Activated B cell treated with CpG ODN at 0.5 μM for 24 hours (primary cell): ENCODE measurements around the gene TSPAN9. TPM values are rescaled to one million over a fixed set of nuclear protein-coding genes. Genes with fewer than 3 reads are reported as not detected.

Experiments
- ATAC-seq: fragments of 200-7000 bp; cut with Tn5 transposase; one replicate; pipeline ENCODE4 v1.10.0; 2021; ENCODE audit warnings: low read depth, mild to moderate bottlenecking, moderate library complexity
- CTCF ChIA-PET: fragments of 350-600 bp; sonication (Branson Sonifier 250); formaldehyde crosslinking; loops from one replicate; lab custom pipeline; 2021; ENCODE audit warnings: antibody characterized with exemption; lab: Charles Lee
- POLR2A ChIA-PET: fragments of 350-600 bp; sonication (Branson Sonifier 250); formaldehyde crosslinking; loops from one replicate; lab custom pipeline; 2021; ENCODE audit warnings: antibody characterized with exemption; lab: Charles Lee
- DNase-seq: peaks from one replicate; pipeline ENCODE4 v3.0.0; 2022
- H3K27ac Mint-ChIP-seq: one replicate; pipeline ENCODE4 v1.8.0; 2020; ENCODE audit warnings: mixed read lengths
- H3K27me3 Mint-ChIP-seq: one replicate; pipeline ENCODE4 v1.8.0; 2021; ENCODE audit warnings: mixed read lengths
- H3K36me3 Mint-ChIP-seq: one replicate; pipeline ENCODE4 v1.8.0; 2021; ENCODE audit warnings: low read depth, mixed read lengths
- H3K4me1 Mint-ChIP-seq: one replicate; pipeline ENCODE4 v1.8.0; 2021; ENCODE audit warnings: mixed read lengths
- H3K4me3 Mint-ChIP-seq: one replicate; pipeline ENCODE4 v1.8.0; 2020; ENCODE audit warnings: mild to moderate bottlenecking, mixed read lengths
- H3K9me3 Mint-ChIP-seq: one replicate; pipeline ENCODE4 v1.8.0; 2020; ENCODE audit warnings: mixed read lengths
- intact Hi-C: fragments of 100-400 bp; cut with micrococcal nuclease; formaldehyde crosslinking; loops from one replicate; pipeline ENCODE4 v1.15.1; 2024
- total RNA-seq: library from RNA; stranded (reverse); gene quantifications from 2 replicates; pipeline ENCODE4 v1.2.3, GENCODE V29; 2022
- TF ChIP-seq, protein P1 (sequence below): fragments of 200-600 bp; IDR thresholded peaks from one replicate; pipeline ENCODE4 v1.8.0; 2022; ENCODE audit warnings: antibody characterized with exemption, mild to moderate bottlenecking

The TSPAN9 gene
- total RNA-seq, 1 donor from 2014 or later: 0.20 TPM

DNA sequence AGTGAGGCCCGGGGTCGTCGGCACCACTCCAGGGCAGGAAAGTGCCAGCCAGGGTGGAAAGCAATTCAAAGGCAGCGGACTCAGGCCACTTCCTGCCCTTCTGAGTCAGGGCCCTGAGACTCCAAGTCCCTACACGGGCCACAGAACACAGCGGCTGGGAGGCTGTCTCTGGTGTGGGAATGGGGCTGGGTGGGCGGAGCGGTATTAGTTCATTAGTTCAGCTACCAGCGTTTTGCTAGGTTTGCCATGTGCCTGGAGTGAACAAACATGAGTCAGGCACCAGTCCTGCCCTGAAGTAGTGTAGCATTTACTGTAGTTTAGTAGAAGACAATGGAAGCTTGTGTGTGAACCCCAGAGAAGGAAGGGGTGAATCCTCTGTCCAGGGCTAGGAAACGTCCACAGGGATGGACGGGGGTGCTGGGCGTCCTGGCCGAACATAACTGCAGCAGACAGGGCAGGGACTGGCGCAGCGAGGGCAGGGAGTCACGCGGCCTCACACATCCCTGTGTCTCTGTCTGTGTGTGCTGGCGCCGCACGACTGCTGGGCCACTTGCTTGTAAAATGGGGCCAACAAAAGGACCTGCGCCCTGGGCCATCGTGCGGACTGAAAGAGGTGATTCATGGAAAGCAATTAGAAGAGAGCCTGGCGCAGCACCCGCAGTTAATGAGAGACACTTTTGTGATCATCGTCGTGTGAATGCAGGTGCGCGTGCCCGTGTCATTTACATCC lies 227.4 kb downstream of the TSPAN9 start:
- no peaks in the 10 kb centered on the region for H3K9me3 Mint-ChIP-seq
- ChIA-PET CTCF (no interaction called here), POLR2A (no interaction called here)
- H3K27ac Mint-ChIP-seq: no peak overlapping the region
- no peaks in the 10 kb centered on the region for H3K36me3 Mint-ChIP-seq
- no peak overlapping the region for H3K4me3 Mint-ChIP-seq
- no peak for ATAC-seq
- peaks cover 11% of the 10 kb centered on the region for H3K4me1 Mint-ChIP-seq
- intact Hi-C loops: no loop called here
- TF ChIP-seq, protein P1, sequence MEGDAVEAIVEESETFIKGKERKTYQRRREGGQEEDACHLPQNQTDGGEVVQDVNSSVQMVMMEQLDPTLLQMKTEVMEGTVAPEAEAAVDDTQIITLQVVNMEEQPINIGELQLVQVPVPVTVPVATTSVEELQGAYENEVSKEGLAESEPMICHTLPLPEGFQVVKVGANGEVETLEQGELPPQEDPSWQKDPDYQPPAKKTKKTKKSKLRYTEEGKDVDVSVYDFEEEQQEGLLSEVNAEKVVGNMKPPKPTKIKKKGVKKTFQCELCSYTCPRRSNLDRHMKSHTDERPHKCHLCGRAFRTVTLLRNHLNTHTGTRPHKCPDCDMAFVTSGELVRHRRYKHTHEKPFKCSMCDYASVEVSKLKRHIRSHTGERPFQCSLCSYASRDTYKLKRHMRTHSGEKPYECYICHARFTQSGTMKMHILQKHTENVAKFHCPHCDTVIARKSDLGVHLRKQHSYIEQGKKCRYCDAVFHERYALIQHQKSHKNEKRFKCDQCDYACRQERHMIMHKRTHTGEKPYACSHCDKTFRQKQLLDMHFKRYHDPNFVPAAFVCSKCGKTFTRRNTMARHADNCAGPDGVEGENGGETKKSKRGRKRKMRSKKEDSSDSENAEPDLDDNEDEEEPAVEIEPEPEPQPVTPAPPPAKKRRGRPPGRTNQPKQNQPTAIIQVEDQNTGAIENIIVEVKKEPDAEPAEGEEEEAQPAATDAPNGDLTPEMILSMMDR: no peak
- DNase-seq: no peak
- H3K27me3 Mint-ChIP-seq: peaks cover 21% of the 10 kb centered on the region

DNA sequence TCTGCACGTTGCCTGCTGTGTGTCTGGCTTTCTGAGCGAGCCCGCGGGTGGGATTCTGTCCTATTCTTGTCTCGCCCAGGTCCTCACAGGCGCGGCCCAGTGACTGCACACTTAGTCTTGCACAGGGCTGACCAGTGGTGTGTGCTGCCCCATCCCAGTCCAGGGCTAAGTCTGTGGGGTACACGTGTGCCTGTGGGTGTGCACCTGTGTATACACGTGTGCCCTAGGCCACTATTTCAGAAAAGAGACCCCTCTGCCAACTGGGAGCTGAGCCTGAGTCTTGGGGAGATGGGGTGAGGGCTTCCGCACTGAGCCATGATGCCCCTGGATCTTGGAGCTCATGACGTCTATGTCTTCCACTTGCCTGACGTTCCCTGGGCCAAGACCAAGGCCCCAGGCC lies 228.3 kb downstream of the TSPAN9 start:
- CTCF ChIA-PET: no interaction called here
- TF ChIP-seq, protein P1: no peak
- H3K36me3 Mint-ChIP-seq: no peaks in the 10 kb centered on the region
- POLR2A ChIA-PET: no interaction called here
- peaks cover 2% of the 10 kb centered on the region for H3K4me1 Mint-ChIP-seq
- intact Hi-C loops: no loop called here
- H3K9me3 Mint-ChIP-seq: no peaks in the 10 kb centered on the region
- ATAC-seq: no peak
- H3K27ac Mint-ChIP-seq: no peak overlapping the region
- H3K27me3 Mint-ChIP-seq: peaks cover 21% of the 10 kb centered on the region
- H3K4me3 Mint-ChIP-seq: no peak overlapping the region
- no peak for DNase-seq

DNA sequence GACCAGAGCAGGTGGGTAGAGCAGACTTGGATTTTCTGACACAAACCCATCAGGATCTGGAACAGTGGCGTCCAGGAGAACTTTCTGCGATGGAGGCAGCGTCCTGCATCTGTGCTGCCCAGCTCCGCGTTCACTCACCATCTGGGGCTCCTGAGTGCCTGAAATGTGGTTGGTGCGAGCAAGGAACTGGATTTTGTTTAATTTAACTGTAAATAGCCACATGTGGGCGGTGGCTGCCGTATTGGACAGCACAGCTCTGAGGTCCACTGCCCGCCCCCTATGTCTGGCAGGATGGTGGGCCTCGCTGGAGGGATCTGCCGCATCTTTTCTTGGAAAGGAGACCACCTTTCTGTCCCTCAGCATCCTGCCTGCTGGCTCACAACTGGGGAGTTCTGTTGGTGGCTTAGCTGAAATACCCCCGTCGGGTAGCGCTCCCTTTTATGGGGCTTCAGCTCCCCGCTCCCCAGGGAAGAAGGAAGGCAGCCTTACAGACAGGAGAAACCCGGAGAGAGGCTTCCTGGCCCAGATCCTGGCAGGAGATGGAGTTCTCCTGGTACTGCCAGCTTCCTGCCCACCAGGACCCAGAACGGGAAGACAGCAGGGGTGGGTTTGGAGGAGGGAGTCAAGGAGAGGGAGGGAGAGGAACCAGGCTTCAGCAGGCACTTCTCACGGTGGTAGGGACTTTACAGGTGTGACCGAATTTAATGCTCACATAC lies 228.9 kb downstream of the TSPAN9 start:
- Mint-ChIP-seq H3K9me3 (no peaks in the 10 kb centered on the region), H3K36me3 (no peaks in the 10 kb centered on the region), H3K27me3 (peaks cover 19% of the 10 kb centered on the region), H3K27ac (no peak overlapping the region), H3K4me1 (no peaks in the 10 kb centered on the region), H3K4me3 (no peak overlapping the region)
- intact Hi-C loops: loop anchor here (2.0 kb wide), 1 partner anchor 17 kb away; no protein-coding TSS in a partner anchor
- ATAC-seq (no peak), DNase-seq (no peak)
- CTCF ChIA-PET: no interaction called here
- TF ChIP-seq, protein P1: no peak
- POLR2A ChIA-PET: no interaction called here

DNA sequence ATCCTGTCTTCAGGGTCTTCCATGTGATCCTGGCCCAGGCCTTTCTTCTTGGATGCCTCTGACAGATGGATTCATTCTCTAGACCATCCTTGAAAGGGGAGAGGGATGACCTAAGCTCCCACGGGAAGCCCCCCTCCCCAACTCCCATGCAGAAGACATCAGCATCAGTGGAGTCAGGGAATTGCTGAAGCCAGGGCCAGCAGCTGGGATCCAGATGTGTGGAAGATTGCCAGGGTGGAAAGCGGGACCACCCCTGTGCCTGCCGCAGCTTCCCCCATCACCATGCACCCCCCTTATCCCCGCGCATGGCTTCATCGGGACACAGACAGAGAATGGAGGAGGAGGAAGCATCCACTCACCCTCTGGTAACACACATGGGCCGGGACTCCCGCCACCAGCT lies 230.2 kb downstream of the TSPAN9 start:
- H3K27ac Mint-ChIP-seq: no peak overlapping the region
- DNase-seq: no peak

DNA sequence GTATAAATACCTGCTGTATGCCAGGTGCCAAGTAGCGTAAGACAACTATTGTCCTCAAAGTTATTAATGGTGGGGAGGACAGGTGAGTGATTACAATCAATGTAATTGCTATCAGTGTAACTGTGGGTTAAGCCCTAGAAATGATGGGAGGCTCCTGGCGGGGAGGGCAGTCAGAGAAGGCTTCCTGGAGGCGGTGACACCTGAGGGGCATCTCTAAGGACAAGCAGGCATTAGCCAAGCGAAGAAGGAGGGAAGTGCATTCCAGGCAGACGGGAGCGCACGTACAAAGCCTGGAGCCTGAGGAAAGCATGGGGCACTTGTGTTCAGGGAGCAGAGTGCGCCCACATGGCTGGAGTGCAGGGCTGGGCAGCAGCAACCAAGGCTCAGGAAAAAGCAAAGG lies 230.9 kb downstream of the TSPAN9 start:
- ChIA-PET CTCF (no interaction called here), POLR2A (no interaction called here)
- DNase-seq (no peak), ATAC-seq (no peak)
- Mint-ChIP-seq H3K27ac (no peak overlapping the region), H3K9me3 (no peaks in the 10 kb centered on the region), H3K4me3 (no peak overlapping the region), H3K27me3 (peaks cover 15% of the 10 kb centered on the region), H3K4me1 (no peaks in the 10 kb centered on the region), H3K36me3 (no peaks in the 10 kb centered on the region)
- intact Hi-C loops: no loop called here
- TF ChIP-seq, protein P1: no peak

More for the DNA sequence above, 230.2 kb downstream of the TSPAN9 start:
- ChIA-PET CTCF (no interaction called here), POLR2A (no interaction called here)
- intact Hi-C loops: loop anchor here (2.0 kb wide), 1 partner anchor 19 kb away; no protein-coding TSS in a partner anchor
- no peaks in the 10 kb centered on the region for H3K4me1 Mint-ChIP-seq
- no peaks in the 10 kb centered on the region for H3K36me3 Mint-ChIP-seq
- TF ChIP-seq, protein P1: no peak
- no peak overlapping the region for H3K4me3 Mint-ChIP-seq
- ATAC-seq: no peak
- peaks cover 22% of the 10 kb centered on the region for H3K27me3 Mint-ChIP-seq
- H3K9me3 Mint-ChIP-seq: no peaks in the 10 kb centered on the region
